B cell (primary cell): Measurements from ENCODE around the gene DNAJA2.

Source experiments
- CTCF ChIP-seq: fragments of 200-600 bp; IDR thresholded peaks from one replicate; pipeline ENCODE4 v1.8.0; 2022; ENCODE audit warnings: antibody characterized with exemption, mild to moderate bottlenecking
- EZH2 ChIP-seq: IDR thresholded peaks from 2 replicates; pipeline ENCODE4 v1.6.1; 2012; ENCODE audit warnings: borderline replicate concordance, low read depth, mild to moderate bottlenecking, moderate library complexity, low read length; ENCODE audit not compliant: insufficient read depth, poor library complexity, severe bottlenecking

DNA sequence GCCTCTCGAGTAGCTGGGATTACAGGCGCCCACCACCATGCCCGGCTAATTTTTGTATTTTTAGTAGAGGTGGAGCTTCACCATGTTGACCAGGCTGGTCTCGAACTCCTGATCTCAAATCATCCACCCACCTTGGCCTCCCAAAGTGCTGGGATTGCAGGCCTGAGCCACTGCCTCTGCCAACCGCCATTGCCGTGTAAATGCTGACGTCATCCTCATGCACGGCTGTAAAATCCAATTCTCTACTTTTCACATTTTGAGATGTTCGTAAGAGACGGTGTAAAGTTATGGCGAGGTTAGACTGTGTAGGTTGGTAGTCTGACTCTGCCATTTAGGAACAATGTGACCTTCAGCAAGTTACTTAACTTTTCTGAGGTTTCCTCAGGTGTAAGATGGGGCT lies 1.7 kb upstream of the DNAJA2 start:
- TF ChIP-seq CTCF (no peak), EZH2 (no peak)
